B cell (primary cell): Measurements from ENCODE around the gene RMND1. TPM values are rescaled to one million over a fixed set of nuclear protein-coding genes. Genes with fewer than 3 reads are reported as not detected.

Source experiments
- ATAC-seq: fragments of 200-7000 bp; cut with Tn5 transposase; one replicate; pipeline ENCODE4 v1.10.0; 2021; ENCODE audit warnings: low read depth, mild to moderate bottlenecking, moderate number of reproducible peaks, moderate library complexity
- CTCF ChIA-PET: fragments of 350-600 bp; sonication (Branson Sonifier 250); formaldehyde crosslinking; loops from one replicate; lab custom pipeline; 2021; ENCODE audit warnings: antibody characterized with exemption, inconsistent platforms; lab: Charles Lee
- POLR2A ChIA-PET: fragments of 350-600 bp; sonication (Branson Sonifier 250); formaldehyde crosslinking; loops from one replicate; lab custom pipeline; 2021; ENCODE audit warnings: antibody characterized with exemption; lab: Charles Lee
- DNase-seq: peaks from one replicate; pipeline ENCODE4 v3.0.0; 2013
- H2AFZ ChIP-seq: 2 replicates; pipeline ENCODE4 v1.6.1; 2012; ENCODE audit warnings: mild to moderate bottlenecking, low read depth, low read length; ENCODE audit not compliant: insufficient read depth, poor library complexity, severe bottlenecking
- H3K27ac ChIP-seq, 2 donors: 1 replicate in 1 of 2; 2 replicates in 1 of 2; pipeline ENCODE4 v1.5.1; 2012 to 2013; ENCODE audit warnings: low read length in 2 of 2, mild to moderate bottlenecking in 2 of 2, moderate library complexity in 1 of 2
- H3K27me3 ChIP-seq, 4 experiments: fragments of 200-600 bp in 1 of 4; sonication (generic) in 1 of 4; replicated peaks in 1 of 4; 1 replicate in 2 of 4; 2 replicates in 2 of 4; pipeline versions ENCODE4 v1.6.1 to v1.7.0; 2013 to 2016; ENCODE audit warnings: low read length in 3 of 4, mild to moderate bottlenecking in 2 of 4, mixed read lengths in 1 of 4, moderate library complexity in 1 of 4; ENCODE audit not compliant: insufficient read depth in 4 of 4, control insufficient read depth in 3 of 4; ENCODE audit errors: control extremely low read depth in 1 of 4
- H3K36me3 ChIP-seq, 2 experiments: replicated peaks in 1 of 2; 1 replicate in 1 of 2; 2 replicates in 1 of 2; pipeline versions ENCODE4 v1.6.1 to v1.7.1; 2013; ENCODE audit warnings: low read length in 1 of 2; ENCODE audit not compliant: insufficient read depth in 2 of 2, control insufficient read depth in 1 of 2; ENCODE audit errors: control extremely low read depth in 1 of 2, extremely low read depth in 1 of 2
- H3K4me1 ChIP-seq, 2 donors: fragments of 200-600 bp in 1 of 2; sonication (generic) in 1 of 2; 1 replicate in 1 of 2; 2 replicates in 1 of 2; pipeline versions ENCODE4 v1.5.1 to v1.6.1; 2013 to 2017; ENCODE audit warnings: low read length in 2 of 2; ENCODE audit not compliant: control insufficient read depth in 2 of 2, insufficient read depth in 2 of 2
- H3K4me2 ChIP-seq: replicated peaks from 2 replicates; pipeline ENCODE3; 2012; ENCODE audit warnings: mild to moderate bottlenecking, low read depth, low read length; ENCODE audit not compliant: poor library complexity, severe bottlenecking
- H3K4me3 ChIP-seq, 5 experiments: fragments of 200-600 bp in 1 of 5; sonication (generic) in 1 of 5; 1 replicate in 3 of 5; 2 replicates in 2 of 5; pipeline versions ENCODE4 v1.5.1 to v1.7.0; 2011 to 2016; ENCODE audit warnings: low read length in 4 of 5, mild to moderate bottlenecking in 4 of 5, low read depth in 2 of 5, control low read depth in 1 of 5, moderate library complexity in 1 of 5; ENCODE audit not compliant: insufficient read depth in 1 of 5; ENCODE audit errors: control extremely low read depth in 1 of 5, extremely low read depth in 1 of 5
- H3K79me2 ChIP-seq: fragments of 200-600 bp; sonication (generic); one replicate; pipeline ENCODE4 v1.6.0; 2016; ENCODE audit warnings: low read length; ENCODE audit not compliant: control insufficient read depth, insufficient read depth
- H3K9ac ChIP-seq: fragments of 200-600 bp; sonication (generic); 2 replicates; pipeline ENCODE4 v1.6.1; 2017; ENCODE audit warnings: mild to moderate bottlenecking, low read length, moderate library complexity
- H3K9me3 ChIP-seq, 3 donors: one replicate each; pipeline versions ENCODE4 v1.6.1 to v1.7.1; 2013; ENCODE audit warnings: low read length in 2 of 3; ENCODE audit not compliant: control insufficient read depth in 2 of 3, insufficient read depth in 1 of 3; ENCODE audit errors: control extremely low read depth in 1 of 3
- H4K20me1 ChIP-seq: 2 replicates; pipeline ENCODE4 v1.6.0; 2012; ENCODE audit warnings: mild to moderate bottlenecking, low read length; ENCODE audit not compliant: insufficient read depth, control insufficient read depth, poor library complexity, severe bottlenecking
- H3K27ac Mint-ChIP-seq: one replicate; pipeline ENCODE4 v1.8.0; 2021; ENCODE audit warnings: mixed read lengths
- H3K27me3 Mint-ChIP-seq: one replicate; pipeline ENCODE4 v1.8.0; 2021; ENCODE audit warnings: mixed read lengths
- H3K4me1 Mint-ChIP-seq: one replicate; pipeline ENCODE4 v1.8.0; 2021; ENCODE audit warnings: mixed read lengths
- H3K4me3 Mint-ChIP-seq: one replicate; pipeline ENCODE4 v1.8.0; 2021; ENCODE audit warnings: mixed read lengths
- H3K9me3 Mint-ChIP-seq: one replicate; pipeline ENCODE4 v1.8.0; 2022; ENCODE audit warnings: mixed read lengths; ENCODE audit not compliant: insufficient read depth
- EZH2 ChIP-seq: IDR thresholded peaks from 2 replicates; pipeline ENCODE4 v1.6.1; 2012; ENCODE audit warnings: borderline replicate concordance, low read depth, mild to moderate bottlenecking, moderate library complexity, low read length; ENCODE audit not compliant: insufficient read depth, poor library complexity, severe bottlenecking
- WGBS: methylation state at CpG from one replicate; pipeline ENCODE4 v1.1.5; 2013; ENCODE audit warnings: missing lambda C conversion rate; ENCODE audit not compliant: insufficient coverage; 5-methylcytosine and 5-hydroxymethylcytosine counted together
- intact Hi-C: fragments of 100-400 bp; cut with micrococcal nuclease; formaldehyde crosslinking; loops from one replicate; pipeline ENCODE4 v1.10.0; 2022
- polyA plus RNA-seq: library from polyadenylated mRNA; depleted of rRNA; stranded (reverse); fragments of >200 nt; gene quantifications from 2 replicates; pipeline ENCODE4 v1.2.3, GENCODE V29; 2012
- total RNA-seq, 2 donors: library from RNA; stranded (reverse); fragments of 120-200 nt in 1 of 2; gene quantifications; 1 replicate in 1 of 2; 2 replicates in 1 of 2; pipeline versions ENCODE4 v1.2.3 to v1.2.4, GENCODE V29; 2013 to 2022
- TF ChIP-seq, protein P1 (sequence below): fragments of 200-600 bp; IDR thresholded peaks from one replicate; pipeline ENCODE4 v1.8.0; 2022; ENCODE audit warnings: antibody characterized with exemption, mild to moderate bottlenecking

RMND1 gene
- total and polyA plus RNA-seq, 2 donors (not counting 1 experiment from before 2014, with no cell fraction given), result 4.3 to 15.7 TPM

DNA sequence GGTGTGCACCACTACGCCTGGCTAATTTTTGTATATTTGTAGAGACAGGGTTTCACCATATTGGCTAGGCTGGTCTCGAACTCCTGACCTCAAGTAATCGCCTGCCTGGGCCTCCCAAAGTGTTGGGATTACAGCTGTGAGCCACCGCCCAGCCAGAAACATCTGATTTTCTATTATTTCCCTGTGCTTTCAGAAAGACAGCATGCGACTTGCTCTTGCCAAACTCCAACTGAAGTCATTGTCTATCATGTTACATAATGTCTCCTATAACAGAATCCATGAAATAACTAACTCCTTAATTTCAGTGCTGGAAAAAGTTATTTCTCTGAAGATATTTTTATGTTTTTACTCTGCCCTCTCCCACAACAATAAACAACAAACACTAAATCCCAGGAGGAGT lies 8.5 kb downstream of the RMND1 start:
- H3K27me3 ChIP-seq, result no peaks in the 10 kb centered on the region
- Mint-ChIP-seq H3K9me3 (no peaks in the 10 kb centered on the region), H3K4me3 (no peak overlapping the region), H3K27me3 (no peaks in the 10 kb centered on the region), H3K27ac (no peak overlapping the region), H3K4me1 (peaks cover 11% of the 10 kb centered on the region)
- no peak overlapping the region for H3K4me2 ChIP-seq
- ChIA-PET POLR2A (no interaction called here), CTCF (interaction anchor here (0.6 kb wide), 1 partner anchor 69 kb away, joined by 3 read pairs; no protein-coding TSS in a partner anchor)
- intact Hi-C loops, result loop anchor here (5.0 kb wide), 1 partner anchor 34 kb away; no protein-coding TSS in a partner anchor
- no peaks in the 10 kb centered on the region for H3K9me3 ChIP-seq
- peaks cover 3 to 10% of the 10 kb centered on the region in 2 experiments for H3K36me3 ChIP-seq
- peaks cover 6 to 8% of the 10 kb centered on the region in 2 donors for H3K4me1 ChIP-seq
- TF ChIP-seq EZH2, result no peak
- TF ChIP-seq, protein P1, sequence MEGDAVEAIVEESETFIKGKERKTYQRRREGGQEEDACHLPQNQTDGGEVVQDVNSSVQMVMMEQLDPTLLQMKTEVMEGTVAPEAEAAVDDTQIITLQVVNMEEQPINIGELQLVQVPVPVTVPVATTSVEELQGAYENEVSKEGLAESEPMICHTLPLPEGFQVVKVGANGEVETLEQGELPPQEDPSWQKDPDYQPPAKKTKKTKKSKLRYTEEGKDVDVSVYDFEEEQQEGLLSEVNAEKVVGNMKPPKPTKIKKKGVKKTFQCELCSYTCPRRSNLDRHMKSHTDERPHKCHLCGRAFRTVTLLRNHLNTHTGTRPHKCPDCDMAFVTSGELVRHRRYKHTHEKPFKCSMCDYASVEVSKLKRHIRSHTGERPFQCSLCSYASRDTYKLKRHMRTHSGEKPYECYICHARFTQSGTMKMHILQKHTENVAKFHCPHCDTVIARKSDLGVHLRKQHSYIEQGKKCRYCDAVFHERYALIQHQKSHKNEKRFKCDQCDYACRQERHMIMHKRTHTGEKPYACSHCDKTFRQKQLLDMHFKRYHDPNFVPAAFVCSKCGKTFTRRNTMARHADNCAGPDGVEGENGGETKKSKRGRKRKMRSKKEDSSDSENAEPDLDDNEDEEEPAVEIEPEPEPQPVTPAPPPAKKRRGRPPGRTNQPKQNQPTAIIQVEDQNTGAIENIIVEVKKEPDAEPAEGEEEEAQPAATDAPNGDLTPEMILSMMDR, result no peak
- peaks cover 15% of the 10 kb centered on the region for H4K20me1 ChIP-seq
- ATAC-seq (no peak), DNase-seq (no peak)
- H3K27ac ChIP-seq, result no peak overlapping the region
- peaks cover 53% of the 10 kb centered on the region for H3K79me2 ChIP-seq
- no peak overlapping the region for H3K4me3 ChIP-seq
- no peak overlapping the region for H3K9ac ChIP-seq
- H2AFZ ChIP-seq, result no peak overlapping the region
- WGBS, result 98% methylated on average over 5 of the region's 5 CpGs

DNA sequence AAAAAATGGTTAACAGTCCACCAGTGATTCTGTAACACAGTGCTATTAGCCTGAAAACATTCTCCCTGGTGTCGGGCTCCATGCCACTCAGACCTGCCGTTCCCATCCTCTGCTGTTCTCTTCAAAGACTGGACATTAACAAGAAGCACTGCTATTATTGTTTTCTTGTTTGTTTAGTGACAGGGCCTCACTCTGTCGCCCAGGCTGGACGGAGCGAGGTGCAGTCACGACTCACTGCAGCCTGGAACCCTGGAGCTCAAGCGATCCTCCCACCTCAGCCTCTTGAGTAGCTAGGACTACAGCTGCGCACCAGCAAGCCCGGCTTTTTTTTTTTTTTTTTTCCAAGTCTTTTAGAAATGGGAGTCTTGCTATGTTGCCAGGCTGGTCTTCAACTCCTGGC lies 9.6 kb downstream of the RMND1 start:
- no peak overlapping the region for H3K4me3 ChIP-seq
- peaks cover 47% of the 10 kb centered on the region for H3K79me2 ChIP-seq
- peaks cover 15% of the 10 kb centered on the region for H4K20me1 ChIP-seq
- ChIA-PET POLR2A (no interaction called here), CTCF (interaction anchor here (0.6 to 1.8 kb wide), 5 partner anchors 9 to 682 kb away, joined by 4 to 7 read pairs (median 6); partner anchors contain the start of gene RMND1)
- 80% methylated on average over 6 of the region's 9 CpGs for WGBS
- Mint-ChIP-seq H3K9me3 (no peaks in the 10 kb centered on the region), H3K4me1 (peaks cover 10% of the 10 kb centered on the region), H3K27me3 (no peaks in the 10 kb centered on the region), H3K27ac (no peak overlapping the region), H3K4me3 (no peak overlapping the region)
- DNase-seq (no peak), ATAC-seq (no peak)
- peaks cover 3 to 14% of the 10 kb centered on the region in 2 experiments for H3K36me3 ChIP-seq
- H3K4me1 ChIP-seq, result peaks cover 6 to 8% of the 10 kb centered on the region in 2 donors
- TF ChIP-seq, protein P1, result no peak
- TF ChIP-seq EZH2, result no peak
- H3K27me3 ChIP-seq, result no peaks in the 10 kb centered on the region
- intact Hi-C loops, result loop anchor here (5.0 kb wide), 1 partner anchor 35 kb away; no protein-coding TSS in a partner anchor
- no peak overlapping the region for H3K9ac ChIP-seq
- H3K27ac ChIP-seq, result no peak overlapping the region
- no peaks in the 10 kb centered on the region for H3K9me3 ChIP-seq
- H2AFZ ChIP-seq, result no peak overlapping the region
- H3K4me2 ChIP-seq, result no peak overlapping the region
